ENCODE measurements around the gene RFTN2. TPM values are rescaled to one million over a fixed set of nuclear protein-coding genes. Genes with fewer than 3 reads are reported as not detected.

The RFTN2 gene
- total and polyA plus RNA-seq, 2 of the 13 experiments (the other 11 are each of a cell fraction or from before 2014, with no cell fraction given): not detected

- no peak for TF ChIP-seq ZNF552 (CRISPR knock-in tag; IDR thresholded peaks at IDR 0.05; ENCODE audit: borderline replicate concordance)
- no peak for TF ChIP-seq ZNF776 (CRISPR knock-in tag; IDR thresholded peaks at IDR 0.05)
- TF ChIP-seq ZNF570 (CRISPR knock-in tag; IDR thresholded peaks at IDR 0.05; ENCODE audit: borderline replicate concordance): peak; percentile 65; the same call in 1 of the 2 replicates
- peak; percentile 100 for TF ChIP-seq FOXK1 (CRISPR knock-in tag; IDR thresholded peaks at IDR 0.05; ENCODE audit: borderline replicate concordance, low read depth)
- peak; percentile 77; the same call in 1 of the 2 replicates for TF ChIP-seq ZBTB3 (CRISPR knock-in tag; IDR thresholded peaks at IDR 0.05; ENCODE audit: borderline replicate concordance, low read depth)
- TF ChIP-seq SAP130 (CRISPR knock-in tag; IDR thresholded peaks at IDR 0.05; ENCODE audit: low read depth): peak; percentile 95
- TF ChIP-seq SCMH1 (CRISPR knock-in tag; IDR thresholded peaks at IDR 0.05; ENCODE audit: borderline replicate concordance): no peak
- TF ChIP-seq, protein P1, sequence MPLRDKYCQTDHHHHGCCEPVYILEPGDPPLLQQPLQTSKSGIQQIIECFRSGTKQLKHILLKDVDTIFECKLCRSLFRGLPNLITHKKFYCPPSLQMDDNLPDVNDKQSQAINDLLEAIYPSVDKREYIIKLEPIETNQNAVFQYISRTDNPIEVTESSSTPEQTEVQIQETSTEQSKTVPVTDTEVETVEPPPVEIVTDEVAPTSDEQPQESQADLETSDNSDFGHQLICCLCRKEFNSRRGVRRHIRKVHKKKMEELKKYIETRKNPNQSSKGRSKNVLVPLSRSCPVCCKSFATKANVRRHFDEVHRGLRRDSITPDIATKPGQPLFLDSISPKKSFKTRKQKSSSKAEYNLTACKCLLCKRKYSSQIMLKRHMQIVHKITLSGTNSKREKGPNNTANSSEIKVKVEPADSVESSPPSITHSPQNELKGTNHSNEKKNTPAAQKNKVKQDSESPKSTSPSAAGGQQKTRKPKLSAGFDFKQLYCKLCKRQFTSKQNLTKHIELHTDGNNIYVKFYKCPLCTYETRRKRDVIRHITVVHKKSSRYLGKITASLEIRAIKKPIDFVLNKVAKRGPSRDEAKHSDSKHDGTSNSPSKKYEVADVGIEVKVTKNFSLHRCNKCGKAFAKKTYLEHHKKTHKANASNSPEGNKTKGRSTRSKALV (CRISPR knock-in tag; IDR thresholded peaks at IDR 0.05): no peak; the same call in 1 of the 2 replicates
- TF ChIP-seq, protein P2, sequence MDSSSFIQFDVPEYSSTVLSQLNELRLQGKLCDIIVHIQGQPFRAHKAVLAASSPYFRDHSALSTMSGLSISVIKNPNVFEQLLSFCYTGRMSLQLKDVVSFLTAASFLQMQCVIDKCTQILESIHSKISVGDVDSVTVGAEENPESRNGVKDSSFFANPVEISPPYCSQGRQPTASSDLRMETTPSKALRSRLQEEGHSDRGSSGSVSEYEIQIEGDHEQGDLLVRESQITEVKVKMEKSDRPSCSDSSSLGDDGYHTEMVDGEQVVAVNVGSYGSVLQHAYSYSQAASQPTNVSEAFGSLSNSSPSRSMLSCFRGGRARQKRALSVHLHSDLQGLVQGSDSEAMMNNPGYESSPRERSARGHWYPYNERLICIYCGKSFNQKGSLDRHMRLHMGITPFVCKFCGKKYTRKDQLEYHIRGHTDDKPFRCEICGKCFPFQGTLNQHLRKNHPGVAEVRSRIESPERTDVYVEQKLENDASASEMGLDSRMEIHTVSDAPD (CRISPR knock-in tag; IDR thresholded peaks at IDR 0.05): peak; percentile 91; the same call in 1 of the 2 replicates
- TF ChIP-seq, protein P3, sequence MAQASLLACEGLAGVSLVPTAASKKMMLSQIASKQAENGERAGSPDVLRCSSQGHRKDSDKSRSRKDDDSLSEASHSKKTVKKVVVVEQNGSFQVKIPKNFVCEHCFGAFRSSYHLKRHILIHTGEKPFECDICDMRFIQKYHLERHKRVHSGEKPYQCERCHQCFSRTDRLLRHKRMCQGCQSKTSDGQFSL (CRISPR knock-in tag; IDR thresholded peaks at IDR 0.05): no peak
- no peak for TF ChIP-seq MTF1 (CRISPR knock-in tag; IDR thresholded peaks at IDR 0.05)
- peak; percentile 96 for TF ChIP-seq NCOA1 (CRISPR knock-in tag; IDR thresholded peaks at IDR 0.05)
- no peak for TF ChIP-seq ZNF260 (CRISPR knock-in tag; IDR thresholded peaks at IDR 0.05; ENCODE audit: borderline replicate concordance, low read depth)
- TF ChIP-seq REL (CRISPR knock-in tag; conservative IDR thresholded peaks at IDR 0.05): no peak; the same call in 1 of the 2 replicates
- TF ChIP-seq SETDB1 (CRISPR knock-in tag; IDR thresholded peaks at IDR 0.05; ENCODE audit: borderline replicate concordance): no peak
- TF ChIP-seq SMARCE1 (IDR thresholded peaks at IDR 0.05; ENCODE audit: borderline replicate concordance): no peak; the same call in 1 of the 2 replicates
- TF ChIP-seq MBNL3 (CRISPR knock-in tag; conservative IDR thresholded peaks at IDR 0.05): no peak
- no peak for TF ChIP-seq ARNT2 (CRISPR knock-in tag; IDR thresholded peaks at IDR 0.05; ENCODE audit: low read depth)
- TF ChIP-seq ZSCAN20 (CRISPR knock-in tag; IDR thresholded peaks at IDR 0.05; ENCODE audit: borderline replicate concordance): no peak
- peak; percentile 99 for TF ChIP-seq ZNF703 (CRISPR knock-in tag; IDR thresholded peaks at IDR 0.05; ENCODE audit: borderline replicate concordance)
- TF ChIP-seq ZNF207 (IDR thresholded peaks at IDR 0.05; ENCODE audit: borderline replicate concordance): no peak
- peak; percentile 99 for TF ChIP-seq ZKSCAN8 (CRISPR knock-in tag; IDR thresholded peaks at IDR 0.05; ENCODE audit: borderline replicate concordance)
- TF ChIP-seq, protein P4, sequence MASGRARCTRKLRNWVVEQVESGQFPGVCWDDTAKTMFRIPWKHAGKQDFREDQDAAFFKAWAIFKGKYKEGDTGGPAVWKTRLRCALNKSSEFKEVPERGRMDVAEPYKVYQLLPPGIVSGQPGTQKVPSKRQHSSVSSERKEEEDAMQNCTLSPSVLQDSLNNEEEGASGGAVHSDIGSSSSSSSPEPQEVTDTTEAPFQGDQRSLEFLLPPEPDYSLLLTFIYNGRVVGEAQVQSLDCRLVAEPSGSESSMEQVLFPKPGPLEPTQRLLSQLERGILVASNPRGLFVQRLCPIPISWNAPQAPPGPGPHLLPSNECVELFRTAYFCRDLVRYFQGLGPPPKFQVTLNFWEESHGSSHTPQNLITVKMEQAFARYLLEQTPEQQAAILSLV (CRISPR knock-in tag; IDR thresholded peaks at IDR 0.05; ENCODE audit: borderline replicate concordance): no peak; the same call in 1 of the 2 replicates
- TF ChIP-seq ELF1 (CRISPR knock-in tag; IDR thresholded peaks at IDR 0.05): peak; percentile 85
- TF ChIP-seq CSRNP1 (CRISPR knock-in tag; IDR thresholded peaks at IDR 0.05): peak; percentile 48; the same call in 1 of the 2 replicates
These were observed 61.8 kb downstream of the RFTN2 start (continued) for GRCh38 chr2:197613509-197613987.

Data from HepG2 (cell line).